Cerebellar cortex (tissue), 1 donor: ENCODE measurements around the gene RERG.

ENCODE experiments used
- DNase-seq: peaks from one replicate; pipeline ENCODE4 v3.0.0-alpha.2; 2015; ENCODE audit warnings: low spot score

The RERG gene

DNA sequence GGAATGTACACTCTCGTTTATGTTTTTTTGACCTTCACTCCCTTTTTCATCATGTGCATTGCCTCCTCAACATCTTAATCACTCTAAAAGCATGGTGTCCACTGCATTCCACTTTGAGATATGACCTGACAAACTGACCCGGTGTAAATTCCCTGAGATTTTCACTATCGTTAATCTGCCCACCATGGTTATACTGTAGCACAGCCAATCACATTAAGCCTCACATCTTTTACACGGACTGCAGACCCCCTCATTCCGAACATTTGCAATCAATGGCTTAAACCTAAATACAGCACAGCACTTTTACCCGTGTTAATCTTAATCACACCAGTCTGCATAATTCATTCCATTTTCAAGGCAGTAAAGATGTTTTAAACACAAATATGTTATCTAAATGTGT, 2.4 kb downstream of the RERG start:
- no peak for DNase-seq

DNA sequence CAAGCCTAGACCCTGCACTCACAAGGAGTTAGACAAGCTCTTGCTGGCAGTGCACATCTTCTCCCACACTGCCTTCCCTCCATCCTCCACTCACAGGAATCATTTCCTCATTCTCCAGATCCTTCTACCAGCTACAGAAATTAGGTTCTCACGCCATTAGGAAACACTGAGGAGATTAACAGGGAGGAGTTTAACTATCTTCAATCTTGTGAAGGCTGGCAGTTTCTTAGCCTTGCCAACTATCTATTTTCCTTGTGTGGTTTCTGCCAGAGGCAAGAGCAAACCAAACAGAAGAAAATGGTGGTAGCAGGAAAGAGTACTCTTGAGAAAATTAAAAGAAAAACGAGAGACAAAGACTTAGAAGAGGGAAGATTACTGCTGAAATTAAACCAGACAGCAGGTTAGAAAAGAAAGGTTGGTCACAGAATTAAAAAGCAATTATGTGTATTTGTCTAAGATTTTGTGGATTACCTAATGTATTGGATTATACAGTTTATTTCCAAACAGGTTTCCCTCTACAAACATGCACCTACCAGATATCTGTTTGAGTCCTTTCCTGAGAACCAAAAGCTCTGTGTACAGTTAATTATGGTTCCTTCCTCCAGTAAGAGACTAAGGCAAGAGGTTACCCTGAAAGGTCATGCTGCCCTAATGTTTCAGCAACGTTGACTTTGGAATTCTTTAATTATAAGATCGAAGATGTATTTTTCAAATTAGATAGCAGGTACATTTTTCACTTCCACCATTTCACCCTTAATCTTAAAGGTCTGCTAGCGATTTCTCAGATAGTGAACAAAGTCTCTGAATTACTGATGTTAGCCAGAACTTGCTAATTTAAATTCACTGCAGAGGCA, 5.0 kb downstream of the RERG start:
- DNase-seq, result no peak

DNA sequence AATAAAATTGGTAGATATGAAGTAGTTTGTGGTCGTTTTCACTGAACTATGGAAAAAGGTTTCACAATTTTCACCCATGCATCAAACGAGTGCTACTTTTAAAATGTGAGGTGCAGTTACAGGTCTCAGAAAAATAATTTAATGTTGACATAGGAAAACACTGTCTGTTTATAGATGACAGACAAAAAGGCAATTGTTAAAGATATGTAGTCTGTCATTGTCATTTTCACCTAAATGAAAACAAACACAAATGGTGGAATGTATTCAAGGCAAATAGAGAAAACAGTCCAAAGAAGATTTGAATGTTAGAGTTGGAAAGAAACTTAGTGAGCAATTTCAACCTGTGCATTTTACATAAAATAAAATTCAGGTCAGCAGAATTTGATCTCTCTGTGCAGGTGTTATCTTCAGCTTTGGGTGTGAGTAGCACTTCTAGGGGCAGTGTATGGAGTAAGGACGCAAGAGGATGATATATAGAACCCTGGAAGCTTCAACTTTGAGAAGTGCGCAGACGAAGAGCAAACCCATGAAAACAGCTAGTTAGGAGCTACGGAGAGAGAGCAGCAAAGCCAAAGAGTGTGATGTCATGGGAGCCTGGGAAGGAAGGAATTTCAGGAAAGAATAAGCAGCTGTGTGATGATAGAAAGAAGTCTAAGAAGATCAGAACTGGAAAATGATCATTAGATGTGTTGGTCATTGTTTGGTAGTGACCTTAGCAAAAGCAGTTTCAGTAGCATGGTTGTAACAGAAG, 6.2 kb downstream of the RERG start:
- no peak for DNase-seq

DNA sequence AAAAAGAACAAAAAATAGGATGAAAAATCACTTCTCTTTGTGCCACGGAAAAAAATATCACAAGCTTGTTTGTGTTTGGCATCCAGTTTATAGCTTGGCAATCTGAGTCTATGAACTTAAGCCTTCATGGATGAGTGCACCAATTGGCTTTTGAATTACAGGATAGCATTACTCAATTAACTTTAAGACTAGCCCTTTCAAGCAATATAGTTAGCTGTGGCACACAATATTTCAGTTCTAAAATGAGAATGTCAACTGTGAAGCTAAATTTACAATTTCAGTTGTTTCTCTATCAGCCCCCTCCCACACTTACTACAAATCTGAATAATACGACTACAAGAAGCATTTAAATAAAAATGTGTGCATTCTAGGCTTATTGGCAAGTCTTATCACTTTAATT, 8.3 kb downstream of the RERG start:
- no peak for DNase-seq

DNA sequence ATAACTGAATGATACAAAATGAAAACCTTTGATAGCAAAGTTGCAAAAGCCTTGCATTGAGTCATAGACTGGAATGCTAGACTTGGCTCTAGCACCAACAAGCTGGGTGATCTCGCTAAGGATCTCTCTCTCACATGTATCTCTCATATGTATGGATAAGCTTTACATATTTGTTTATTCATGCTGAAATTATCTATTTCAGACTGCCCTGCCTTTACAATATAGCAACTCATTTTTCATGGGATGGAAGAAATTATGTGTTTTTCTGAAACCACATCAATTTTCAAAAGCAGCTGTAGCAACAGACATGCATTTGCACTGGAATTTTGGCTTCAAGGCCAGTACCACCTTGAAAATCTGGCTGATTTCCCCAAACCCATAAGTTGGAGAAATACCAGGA, 11.4 kb downstream of the RERG start:
- no peak for DNase-seq

DNA sequence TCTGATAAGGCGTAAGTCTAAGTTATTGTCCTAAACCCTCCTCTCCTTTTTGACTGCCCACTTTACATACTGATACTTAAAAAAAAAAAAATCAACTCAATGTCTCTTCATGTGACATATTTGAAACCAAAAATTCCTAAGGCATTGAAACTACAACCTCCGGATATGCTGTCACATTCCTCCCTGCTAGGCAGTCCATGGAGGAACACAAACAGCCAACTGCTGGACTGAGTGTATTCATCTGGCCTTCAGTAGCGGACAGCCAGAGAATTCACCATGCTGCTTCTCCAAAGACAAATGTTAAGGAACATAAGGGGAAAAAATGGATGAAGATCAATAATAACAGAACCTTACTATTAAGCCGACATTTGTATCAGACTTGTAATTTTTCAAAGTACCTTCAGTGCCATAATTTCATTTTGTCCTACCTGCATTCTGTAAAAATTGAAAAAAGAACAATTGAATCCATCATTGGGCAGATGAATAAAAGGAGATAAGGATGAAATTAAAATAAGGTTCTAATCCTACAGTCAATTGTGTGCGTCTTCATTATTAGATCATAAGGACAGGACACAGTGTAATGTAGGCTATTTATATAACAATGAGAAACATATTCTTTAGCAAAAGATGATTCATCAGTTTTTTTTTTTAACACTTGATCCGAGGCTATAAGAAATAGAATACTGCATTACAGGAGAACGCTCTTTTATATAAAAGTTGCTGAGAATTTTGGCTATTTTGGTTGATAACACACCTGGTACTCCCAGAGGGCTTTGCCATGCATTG, 12.2 kb downstream of the RERG start:
- DNase-seq, result no peak

DNA sequence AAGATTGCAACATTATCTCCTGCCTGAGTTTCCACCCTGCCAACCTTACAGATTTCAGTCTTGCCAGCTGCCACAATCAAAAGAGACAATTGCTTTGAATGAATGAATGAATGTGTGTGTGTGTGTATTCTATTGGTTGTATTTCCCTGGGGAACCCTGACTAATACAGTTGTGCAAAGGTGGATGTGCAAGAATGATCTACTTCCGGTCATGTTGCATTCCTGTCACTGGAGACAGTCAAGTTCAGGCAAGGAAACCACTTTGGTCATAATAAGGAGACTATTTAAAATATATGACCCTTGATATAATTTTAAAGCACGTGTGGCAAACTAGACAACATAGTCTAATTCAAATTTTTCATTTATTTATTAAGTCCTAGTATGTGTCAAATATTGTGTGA, 13.1 kb downstream of the RERG start:
- no peak for DNase-seq

DNA sequence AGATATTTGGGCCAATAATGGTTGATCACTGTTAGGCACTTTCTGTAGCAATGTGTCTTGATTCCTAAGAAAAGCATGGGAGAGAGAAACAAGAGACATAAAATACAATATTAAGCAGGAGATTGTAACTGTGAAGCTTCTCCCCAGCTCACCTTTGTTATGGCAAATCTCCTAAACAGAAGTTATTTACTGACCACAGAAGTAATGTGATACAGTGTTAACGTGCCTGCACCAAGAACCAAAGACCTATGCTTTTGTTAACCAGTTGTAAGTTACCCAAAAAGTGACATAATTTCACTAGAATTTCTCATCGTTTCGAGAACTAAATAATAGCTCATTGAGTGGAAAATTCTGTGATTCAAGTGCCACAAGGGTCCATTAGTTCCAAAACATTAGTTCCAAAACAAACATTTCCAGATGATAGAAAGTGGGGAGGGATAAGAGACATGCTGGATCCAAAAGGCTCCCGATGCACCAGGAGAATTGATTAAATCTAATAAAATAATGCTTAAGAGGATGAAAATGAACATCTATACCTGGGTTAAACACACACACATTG, 14.3 kb downstream of the RERG start:
- no peak for DNase-seq

DNA sequence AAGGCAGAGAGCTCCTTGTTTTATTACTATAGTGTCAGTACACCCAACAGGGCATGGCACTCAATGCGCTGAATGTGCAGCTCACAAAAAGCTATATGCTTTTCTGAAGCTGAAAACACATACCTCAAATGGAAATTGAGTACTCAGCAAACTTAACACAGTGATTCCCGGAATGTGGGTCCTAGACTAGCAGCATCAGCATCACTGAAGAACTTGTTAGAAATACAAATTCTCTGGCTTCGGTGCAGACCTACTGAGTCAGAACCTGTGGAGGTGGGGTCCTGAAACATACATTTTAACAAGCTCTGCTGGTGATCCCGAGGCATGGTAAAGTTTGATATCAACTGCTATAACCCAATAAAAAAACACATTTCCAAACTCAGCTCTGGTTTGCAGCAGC, 14.9 kb downstream of the RERG start:
- no peak for DNase-seq

DNA sequence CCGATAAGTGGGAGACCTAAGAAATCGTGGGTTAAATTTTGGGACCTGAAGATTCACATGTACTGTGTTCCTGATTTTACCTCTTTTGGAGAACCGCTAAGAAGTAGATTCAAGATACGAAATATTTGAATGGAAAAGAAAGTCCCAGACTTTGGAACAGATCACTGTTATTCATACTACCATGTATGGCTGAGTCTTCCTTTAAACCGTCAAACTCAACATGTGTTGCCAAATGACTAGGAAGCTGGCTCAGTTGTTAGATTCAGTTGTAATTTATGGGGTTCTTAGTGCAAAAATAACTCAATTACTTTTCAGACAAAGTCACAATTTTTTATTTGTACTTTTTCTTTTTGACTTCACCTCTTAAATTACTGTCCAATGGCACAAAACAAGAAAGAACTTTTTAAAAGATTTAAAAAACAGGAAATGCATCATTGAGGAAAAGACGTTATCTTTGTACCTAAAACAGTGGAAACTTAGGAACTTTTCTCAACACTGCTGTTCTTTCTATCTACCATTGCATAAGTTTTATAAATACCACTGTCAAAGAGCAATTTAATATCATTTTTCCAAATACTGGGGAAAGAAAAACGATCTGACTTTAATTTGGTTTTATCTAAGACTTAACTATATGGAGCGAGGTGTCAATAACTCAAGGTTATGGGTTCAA, 15.7 kb downstream of the RERG start:
- DNase-seq, result no peak

DNA sequence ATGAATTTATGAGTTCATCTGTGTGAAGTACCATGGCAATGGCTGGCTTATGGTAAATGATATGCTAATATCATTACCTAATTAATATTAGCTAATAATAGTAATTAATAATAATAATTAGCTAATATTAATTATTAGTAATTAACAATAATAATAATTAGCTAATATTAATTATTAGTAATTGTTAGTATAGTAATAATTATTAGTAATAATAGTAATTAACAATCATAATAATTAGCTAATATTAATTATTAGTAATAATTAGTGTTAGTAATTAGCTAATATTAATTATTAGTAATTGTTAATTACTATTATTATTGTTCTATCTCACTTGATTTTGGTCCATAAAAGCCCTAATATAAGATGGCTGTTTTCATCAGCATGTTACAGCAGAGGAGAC, 19.8 kb downstream of the RERG start:
- DNase-seq, result no peak

DNA sequence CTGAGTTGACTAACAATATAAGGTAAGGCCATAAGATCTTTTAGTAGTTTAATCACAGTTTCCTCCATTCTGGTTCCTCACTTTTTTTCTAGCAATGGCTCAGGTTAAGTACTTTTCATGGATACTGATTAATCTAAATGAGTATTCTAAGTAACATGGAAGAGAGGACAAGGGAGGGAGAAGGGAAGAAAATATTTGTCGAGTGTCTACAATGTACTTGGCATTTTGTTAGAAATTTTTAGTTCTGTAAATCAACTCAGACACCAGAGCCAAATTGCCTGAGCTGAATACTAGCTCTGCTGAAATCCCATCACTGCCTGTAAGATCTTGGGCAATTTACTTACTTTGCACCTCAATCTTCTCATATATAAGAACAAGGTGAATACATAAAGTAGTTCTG, 20.2 kb downstream of the RERG start:
- no peak for DNase-seq

DNA sequence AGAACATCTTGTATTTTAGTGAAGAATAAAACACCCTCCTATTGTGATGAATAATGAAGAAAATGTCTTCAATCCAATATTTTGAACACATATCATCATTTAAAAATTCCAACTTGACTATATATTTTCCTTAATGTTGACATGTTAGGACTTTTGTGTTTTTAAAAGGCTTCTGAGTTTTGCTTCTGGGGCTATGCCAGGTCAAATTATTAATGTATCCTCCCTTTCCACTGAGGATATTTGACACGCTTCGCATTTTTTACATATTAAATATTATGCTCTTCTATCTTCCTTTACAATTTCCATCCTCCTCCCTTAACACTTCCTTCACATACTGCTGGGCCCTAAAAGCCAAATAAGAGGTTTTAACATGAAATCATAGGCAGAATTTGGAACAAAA, 20.6 kb downstream of the RERG start:
- DNase-seq, result no peak

DNA sequence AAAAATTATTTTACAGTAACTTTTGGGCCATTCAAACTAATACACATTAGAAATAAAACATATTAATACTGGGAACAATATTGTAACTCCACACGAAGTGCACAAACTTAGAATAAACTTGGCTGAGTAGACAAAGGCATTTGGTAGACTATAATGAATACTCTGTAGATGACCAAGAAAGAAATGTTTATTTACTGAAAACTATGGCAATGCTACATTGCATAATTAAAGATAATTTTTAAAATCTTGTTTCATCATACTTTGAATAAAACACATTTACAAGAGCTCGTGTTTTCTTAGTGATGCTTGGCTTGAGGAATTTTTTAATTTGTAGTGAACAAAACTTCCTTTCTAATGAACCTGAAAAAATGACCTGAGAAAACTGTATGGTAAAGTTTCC, 21.3 kb downstream of the RERG start:
- no peak for DNase-seq

DNA sequence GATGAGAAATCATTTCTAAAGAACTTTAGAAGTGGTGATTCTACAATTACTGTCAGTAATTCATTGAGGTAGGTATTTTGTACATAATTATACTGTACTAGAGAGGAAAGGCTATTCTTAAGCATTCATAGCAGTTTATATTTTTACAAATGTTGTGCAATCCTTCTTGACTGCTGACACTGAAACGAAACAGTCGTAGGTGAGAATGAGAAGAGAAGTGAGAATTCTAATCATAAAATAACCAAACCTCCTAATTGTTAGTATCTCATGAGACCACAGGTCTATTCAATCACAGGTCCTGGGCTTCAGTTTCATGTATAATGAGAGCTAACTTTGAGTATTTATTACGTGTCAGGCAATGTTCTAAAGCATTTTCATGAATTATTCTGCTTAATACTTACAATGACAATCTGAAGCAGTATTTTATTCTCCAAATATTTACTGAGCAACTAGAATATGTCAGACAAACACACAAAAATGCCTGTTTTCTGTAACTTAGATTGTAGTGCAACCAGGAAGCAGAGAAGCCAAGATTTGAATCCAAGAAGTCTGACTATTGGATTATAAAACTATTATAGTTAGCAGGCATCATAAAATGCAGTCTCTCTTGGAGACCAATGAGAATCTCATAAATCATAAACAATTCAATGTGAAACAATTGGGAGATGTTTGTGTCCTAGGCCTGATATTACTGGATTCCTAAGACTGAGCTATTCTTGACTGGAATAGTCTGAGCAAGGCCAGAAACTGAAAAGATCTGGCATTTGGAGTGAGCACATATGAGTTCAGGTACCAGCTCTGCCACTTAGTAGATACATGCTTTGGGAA, 24.3 kb downstream of the RERG start:
- DNase-seq, result no peak

DNA sequence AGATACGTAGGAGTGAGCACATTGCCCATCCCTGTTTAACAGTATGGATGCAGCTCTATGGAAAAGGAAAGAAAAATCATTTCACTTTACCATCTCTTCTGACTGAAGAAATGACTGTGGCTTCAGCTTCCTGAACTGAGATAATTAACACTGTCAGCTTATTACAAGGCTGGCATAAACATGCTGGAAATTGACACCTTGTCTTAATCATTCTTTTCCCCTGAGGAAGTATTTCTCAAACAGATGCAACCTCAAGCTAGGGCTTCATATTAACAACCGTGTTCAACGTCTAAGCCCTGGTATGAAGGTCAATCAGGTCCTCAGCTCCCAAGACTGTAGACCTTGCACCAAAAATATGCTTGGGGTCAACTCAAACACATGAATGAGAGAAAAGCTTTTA, 25.0 kb downstream of the RERG start:
- DNase-seq, result no peak

DNA sequence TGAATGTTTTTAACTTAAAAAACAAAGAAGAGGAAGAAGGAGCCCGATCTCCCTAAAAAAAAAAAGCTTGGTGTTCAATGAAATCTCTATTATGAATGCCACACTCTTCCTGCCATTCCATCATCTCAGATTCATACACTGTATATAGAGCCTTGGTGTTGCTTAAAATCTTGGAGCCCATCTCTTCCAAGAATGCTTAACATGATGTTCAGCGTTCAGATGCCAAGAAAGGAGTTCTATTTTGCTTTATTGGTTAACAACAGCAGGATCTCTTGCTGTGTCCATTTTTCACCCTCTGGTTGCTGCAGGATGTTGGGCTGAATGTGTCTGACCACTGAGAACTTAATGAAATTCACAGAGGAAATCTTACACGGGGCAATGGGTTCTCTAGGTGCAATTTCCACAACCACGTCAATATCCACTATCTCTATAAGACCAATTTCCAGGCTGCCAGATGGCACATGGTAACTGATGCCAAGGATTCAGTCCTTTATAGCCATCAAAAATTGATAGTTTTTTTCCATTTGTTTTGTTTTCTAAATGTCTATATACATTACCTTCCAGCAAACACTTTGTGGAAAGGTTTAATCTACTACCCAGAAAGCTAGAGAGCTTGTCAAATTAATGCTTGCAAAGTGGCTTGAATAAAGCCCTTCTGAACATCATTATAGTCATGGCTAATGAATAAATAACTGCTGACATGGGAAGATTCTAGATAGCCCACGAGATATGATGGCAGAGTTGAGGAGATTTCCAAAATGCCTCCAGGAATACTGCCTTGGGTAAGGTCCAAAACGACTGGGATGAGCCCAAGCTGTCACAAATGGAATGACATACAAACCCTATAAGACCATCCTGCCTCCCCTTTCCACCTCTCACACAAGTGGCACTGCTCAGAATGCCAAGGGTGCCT, 26.5 kb downstream of the RERG start:
- DNase-seq, result no peak

DNA sequence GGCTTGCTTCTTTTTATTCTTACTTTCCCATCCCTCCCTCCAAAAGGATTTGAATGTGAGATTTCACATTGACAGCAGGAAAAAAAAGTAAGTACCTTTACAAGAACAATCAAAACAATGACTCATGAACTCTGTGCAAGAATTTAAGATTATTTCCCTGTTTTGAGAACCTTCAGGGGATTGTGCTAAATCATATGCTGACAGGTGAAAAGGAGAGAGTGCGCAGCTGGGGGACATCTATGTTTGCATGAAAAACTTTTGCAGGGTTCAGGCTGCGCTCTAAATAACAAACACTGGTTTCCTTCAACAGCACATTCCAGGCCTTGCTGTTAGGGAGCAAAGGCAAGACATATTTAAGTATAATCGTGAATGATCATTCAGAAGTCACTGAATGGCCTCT, 27.3 kb downstream of the RERG start:
- no peak for DNase-seq

DNA sequence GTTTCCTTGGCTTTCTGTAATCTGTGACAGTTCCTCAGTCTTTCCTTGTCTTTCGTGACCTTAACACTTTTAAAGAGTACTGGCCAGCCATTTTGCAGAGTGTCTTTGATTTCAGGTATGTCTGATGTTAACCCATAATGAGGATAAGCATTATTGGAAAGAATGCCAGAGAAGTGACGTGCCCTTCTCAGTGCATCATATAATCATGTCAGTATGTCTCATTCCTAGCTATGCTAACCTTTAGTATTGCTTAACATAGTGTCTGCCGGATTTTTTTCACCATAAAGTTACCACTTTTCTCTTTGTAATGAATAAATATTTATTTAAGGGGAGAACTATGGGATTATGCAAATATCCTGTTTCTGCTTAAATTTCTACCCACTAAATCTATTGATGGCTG, 28.5 kb downstream of the RERG start:
- DNase-seq, result no peak

DNA sequence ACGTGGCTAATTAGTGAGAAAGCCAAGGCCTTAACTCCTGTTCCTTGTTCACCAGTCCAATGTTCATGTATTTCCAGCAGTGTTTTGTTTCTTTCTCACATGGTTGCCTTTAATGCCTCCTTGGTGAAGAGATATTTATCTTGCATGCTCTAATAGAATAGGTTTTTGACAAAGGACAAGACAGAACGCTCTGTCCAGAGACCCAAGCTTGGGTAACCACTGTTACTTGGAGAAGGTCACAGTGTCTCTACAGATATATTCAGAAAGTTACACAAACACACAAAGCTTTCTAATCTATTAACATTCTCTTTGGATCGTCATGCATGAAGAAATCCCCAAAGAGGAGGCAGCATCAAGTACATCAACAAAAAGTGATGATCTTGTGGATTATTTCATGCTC, 33.1 kb downstream of the RERG start:
- no peak for DNase-seq
